Islet precursor cell (in vitro differentiated cells): ENCODE data around the gene AADAC.
"Not testable (repeated sequence)": the region's sequence is repeated elsewhere in the genome, so short reads cannot be mapped to it uniquely, and the experiment has no call there.

Source experiments
- DNase-seq: peaks from one replicate; pipeline ENCODE4 v3.0.0-alpha.2; 2018

Gene AADAC, protein sequence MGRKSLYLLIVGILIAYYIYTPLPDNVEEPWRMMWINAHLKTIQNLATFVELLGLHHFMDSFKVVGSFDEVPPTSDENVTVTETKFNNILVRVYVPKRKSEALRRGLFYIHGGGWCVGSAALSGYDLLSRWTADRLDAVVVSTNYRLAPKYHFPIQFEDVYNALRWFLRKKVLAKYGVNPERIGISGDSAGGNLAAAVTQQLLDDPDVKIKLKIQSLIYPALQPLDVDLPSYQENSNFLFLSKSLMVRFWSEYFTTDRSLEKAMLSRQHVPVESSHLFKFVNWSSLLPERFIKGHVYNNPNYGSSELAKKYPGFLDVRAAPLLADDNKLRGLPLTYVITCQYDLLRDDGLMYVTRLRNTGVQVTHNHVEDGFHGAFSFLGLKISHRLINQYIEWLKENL

DNA sequence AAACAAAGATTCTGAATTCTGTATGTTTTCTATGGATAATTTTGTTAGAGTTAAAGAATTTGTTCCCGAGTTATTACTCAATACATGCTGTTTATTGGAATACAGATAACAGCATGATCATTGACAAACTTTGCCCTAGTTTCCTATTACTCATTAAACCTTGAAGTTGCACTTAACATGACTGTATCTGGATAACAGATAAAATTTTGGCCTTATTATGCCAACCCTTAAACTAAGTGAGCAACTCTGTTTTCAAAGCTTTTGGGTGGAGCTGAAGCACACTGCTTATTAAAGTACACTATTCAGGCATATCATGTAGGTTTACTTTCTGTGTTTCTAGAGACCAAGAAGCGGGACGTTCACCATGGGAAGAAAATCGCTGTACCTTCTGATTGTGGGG lies at the start of gene AADAC:
AADAC (plus strand) TSS at position 318 of the 400 bp plus-strand sequence; CDS start at position 365, 47 bp downstream.
- DNase-seq, result no peak

GRCh38 chr3:151764699-151765098 lies 49.2 kb upstream of the AADAC start:
- DNase-seq, result not testable (repeated sequence)

DNA sequence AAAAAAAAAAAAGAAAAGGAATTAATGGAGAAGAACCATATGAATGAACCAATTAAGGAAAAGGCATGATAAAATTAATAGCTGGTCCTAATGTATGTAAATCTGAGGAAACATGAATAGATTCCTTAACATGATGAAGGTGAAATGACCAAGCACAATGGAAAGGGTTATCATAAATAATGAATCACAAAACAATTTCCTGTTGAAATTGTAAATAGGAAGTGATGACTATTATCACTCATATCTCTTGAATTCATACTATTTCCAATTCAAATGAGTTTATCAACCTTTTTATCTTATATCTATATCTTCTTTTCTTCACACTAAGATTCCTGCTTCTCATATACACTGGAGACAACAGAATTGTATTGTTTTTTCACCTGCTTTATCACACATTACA lies 48.2 kb upstream of the AADAC start:
- DNase-seq, result no peak

DNA sequence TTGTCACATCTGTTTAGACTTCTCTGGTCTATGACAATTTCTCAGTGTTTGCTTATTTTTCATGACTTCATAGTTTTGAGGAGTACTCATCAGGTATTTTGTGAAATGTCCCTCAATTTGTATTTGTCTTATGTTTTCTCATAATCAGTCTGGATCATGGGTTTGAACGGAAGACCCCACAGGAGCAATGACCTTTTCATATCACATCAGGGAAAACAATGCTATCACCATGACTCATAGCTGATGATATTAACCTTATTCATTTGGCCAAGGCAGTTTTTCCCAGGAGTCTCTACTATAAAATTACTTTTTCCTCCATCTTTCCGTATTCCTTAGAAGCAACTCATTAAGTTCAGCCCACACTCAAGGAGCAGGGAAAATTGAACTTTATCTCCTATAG lies 47.5 kb upstream of the AADAC start:
- no peak for DNase-seq

DNA sequence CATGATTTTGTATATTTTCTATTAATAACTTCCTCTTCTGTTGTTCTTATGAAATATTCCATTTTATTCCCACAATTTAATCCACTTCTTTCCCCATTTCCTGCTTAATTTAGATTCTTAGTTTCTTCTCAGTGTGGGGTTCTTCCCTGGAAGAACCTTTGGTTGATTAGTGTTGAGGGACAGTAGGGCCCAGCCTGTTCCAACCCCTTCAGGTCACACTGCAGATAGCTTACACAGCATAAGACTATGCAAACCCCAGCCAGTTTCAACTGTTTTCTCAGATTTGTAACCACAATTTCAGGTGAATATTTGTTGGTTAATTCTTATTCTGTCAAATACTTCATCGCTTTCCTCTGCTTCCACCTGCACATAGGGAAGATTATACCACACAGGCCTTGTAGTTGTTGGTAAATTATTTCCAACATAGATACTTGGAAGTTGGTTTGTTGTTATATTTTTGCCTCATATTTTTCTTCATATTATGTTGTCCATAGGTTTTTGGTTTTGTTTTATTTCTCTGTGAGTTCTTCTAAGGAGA lies 45.5 kb upstream of the AADAC start:
- no peak for DNase-seq

DNA sequence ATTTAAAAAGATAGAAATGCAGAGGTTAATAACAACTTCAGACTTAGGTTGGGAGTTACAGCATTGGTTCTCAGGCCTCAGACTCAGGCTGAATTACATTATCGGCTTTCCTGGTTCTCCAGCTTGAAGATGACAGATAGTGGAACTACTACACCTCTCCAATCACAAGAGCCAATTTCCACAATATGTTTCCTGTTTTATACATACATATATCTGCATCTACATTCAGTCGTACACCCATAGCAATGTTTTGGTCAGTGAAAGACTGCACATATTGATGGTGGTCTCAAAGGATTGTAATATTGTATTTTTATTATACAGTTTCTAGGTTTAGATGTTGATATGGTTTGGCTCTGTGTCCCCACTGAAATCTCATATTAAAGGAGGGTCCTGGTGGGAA lies 44.7 kb upstream of the AADAC start:
- DNase-seq, result no peak

DNA sequence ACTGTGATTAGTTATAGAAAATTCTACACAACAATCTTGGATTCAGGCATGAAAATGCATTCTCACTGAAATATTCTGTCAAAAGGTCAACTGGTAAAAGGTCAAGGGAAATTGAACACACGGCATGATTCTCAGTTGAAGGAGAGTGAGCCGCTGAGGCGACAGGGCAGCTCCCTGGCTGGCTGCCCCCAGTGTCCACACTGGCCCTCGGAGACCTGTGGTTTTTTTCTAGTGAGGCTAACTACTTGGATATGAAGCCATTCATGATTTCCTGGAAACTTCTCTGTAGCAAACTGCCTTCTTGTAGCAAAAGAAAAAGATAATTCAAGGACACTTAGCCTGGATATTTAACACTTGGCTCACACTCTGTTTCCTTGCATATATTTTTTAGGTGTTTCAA lies 43.0 kb upstream of the AADAC start:
- DNase-seq, result no peak

GRCh38 chr3:151772825-151773480 lies 41.0 kb upstream of the AADAC start:
- no peak for DNase-seq

GRCh38 chr3:151774235-151774634 lies 39.7 kb upstream of the AADAC start:
- no peak for DNase-seq

- no peak for DNase-seq
Measured at GRCh38 chr3:151774910-151775309, 39.0 kb upstream of the AADAC start.

- DNase-seq, result no peak
Measured at GRCh38 chr3:151775314-151776258, 38.3 kb upstream of the AADAC start.

DNA sequence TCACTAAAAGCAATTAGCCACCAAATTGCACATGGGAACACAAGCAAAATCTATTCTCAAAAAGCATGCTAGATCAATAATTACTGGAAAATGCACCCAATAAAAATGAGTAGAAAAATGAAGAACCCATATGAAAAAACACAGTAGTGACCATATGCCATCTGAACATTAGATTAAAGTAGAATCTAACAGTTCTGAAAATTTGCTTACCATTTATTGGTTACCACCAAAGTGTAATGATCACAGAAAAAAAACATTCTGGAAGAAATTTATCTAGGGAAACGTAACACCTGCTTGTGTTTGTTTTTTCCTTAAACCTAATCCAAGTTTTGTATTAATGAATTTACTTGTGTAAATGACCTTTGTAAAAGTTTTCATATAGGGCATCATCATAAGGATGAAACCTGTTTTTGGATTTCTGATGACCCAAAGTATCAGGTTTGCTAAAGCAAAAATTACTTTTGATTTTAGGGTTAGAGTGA lies 37.6 kb upstream of the AADAC start:
- DNase-seq, result no peak

DNA sequence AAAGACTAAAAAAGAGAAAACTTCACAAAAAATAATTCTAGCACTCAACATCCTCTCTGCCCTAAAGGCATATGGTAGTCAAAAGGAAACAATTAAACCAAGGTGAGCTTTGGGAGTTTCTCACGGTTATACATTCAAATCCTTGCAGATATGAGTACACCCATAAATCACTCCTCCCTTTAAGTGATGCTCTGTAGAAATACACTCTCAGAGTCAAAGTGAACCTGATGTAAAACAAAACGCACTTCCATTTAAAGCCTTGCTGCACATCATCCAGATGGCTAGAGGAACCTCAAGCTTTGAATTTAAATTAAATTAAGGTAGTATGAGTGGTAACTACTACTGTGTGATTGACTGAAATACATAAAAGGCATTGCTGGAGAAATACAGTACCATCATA lies 36.0 kb upstream of the AADAC start:
- no peak for DNase-seq

DNA sequence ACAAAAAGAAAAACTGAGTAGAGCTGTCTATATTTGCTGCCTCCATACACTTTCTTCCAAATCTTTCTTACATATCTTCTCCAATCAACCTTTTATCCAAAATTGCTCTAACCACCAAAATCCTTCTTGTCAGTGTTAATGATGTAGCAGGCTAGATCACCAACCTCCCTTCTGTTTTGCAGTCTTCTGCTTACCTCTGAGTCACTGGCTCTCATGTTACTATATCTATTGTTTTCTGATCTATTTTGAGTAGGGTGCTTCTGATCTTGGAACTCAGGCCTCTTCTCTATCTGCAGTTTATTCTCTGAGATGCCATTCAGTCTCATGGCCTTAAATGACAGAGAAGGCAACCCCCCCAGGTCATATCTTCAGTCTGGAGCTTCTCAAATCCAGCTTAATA lies 26.3 kb upstream of the AADAC start:
- DNase-seq, result no peak

DNA sequence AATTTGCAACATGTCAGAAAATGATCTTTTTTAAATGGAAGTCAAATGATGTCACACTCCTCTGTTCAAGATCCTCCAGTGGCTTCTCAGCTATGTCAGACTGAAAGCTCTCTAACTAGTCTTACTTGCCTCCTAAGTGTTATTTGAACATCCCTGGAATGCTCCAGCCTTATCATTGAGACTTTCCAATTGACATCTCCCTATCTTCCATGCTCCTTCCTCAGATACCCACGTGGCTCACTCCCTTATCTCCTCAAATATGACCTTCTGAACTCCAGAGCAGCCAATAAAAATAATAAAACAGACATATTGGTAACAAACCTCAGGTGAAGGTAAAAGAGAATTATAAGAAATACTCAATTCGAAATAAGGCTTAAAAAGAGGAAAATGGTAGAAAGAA lies 25.5 kb upstream of the AADAC start:
- no peak for DNase-seq

- DNase-seq, result no peak
Measured at GRCh38 chr3:151789853-151790463, 24.0 kb upstream of the AADAC start.

DNA sequence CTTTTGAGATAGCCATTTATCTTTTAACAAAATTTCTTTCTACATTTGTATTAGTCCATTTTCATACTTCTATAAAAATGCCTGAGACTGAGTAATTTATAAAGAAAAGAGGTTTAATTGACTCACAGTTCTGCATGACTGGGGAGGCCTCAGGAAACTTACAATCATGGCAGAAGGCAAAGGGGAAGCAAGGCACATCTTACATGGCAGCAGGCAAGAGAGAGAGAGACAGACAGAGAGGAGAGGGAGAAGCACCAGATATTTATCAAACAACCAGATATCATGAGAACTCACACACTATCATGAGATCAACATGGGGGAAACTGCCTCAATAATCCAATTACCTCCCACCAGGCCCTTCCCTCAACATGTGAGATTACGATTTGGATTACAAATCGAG lies 23.2 kb upstream of the AADAC start:
- not testable (repeated sequence) for DNase-seq

- no peak for DNase-seq
Measured at GRCh38 chr3:151792411-151792810, 21.5 kb upstream of the AADAC start.

DNA sequence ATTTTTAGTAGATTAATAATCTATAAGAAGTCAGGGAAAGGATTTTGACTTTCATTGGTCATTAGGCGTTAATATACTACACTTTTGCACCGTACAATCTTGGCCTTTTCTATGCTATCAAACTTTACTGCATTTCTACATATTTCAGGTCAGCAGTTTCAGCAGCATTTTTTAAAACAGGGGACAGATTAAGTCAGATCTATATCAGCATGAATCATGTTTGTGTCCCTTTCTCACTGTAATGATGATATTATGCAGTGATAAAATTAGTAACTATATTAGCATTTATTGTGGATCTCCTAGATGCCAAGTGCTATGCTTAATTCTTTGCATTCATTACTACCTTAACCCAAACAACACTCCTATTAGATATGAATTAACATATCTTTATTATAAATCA lies 20.3 kb upstream of the AADAC start:
- DNase-seq, result no peak

DNA sequence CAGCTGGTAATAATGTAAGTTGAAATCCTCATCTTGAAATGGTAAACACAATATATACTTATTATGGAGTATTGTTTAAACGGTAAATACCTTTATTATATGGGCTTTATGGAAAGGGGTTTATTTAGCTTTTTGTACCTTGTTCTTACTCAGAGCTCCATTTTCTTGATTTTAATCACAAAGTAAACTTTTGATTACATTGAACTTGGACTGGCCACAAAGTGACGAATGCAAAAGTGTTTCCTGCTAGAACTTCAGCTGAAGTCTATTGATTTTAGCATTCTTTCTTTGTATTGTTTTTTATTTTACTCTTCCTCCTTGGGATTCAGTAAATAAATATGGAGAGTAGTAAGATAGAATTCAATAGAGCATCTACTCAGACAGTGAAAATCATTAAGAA lies 19.8 kb upstream of the AADAC start:
- DNase-seq, result no peak

DNA sequence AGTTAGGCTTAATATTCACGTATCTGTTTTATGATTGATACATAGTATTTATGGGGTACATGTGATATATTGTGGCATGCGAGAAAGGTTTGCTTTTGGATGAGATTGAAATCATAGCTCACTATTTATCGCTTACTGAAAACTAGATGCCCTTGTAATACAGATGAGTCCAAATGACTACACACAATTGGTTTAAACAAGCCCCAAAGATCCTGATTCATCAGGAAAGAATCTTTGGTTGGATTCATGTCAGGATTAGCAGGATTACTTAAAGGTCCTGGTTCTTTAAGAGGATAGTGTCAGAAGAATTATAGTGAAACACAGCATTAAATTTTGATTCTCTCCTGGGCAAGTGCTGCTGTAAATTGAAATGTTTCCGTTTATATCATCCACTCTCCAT lies 18.6 kb upstream of the AADAC start:
- DNase-seq, result no peak

- no peak for DNase-seq
Measured at GRCh38 chr3:151796105-151796680, 17.7 kb upstream of the AADAC start.
